ENCODE measurements around the gene KCTD5. TPM values are rescaled to one million over a fixed set of nuclear protein-coding genes. Genes with fewer than 3 reads are reported as not detected.

KCTD5 gene
- total RNA-seq, 6 experiments from 2014 or later, result 7.3 to 22.8 (median 11.1) TPM

- no peaks in the 10 kb centered on the region for H3K36me3 ChIP-seq
- no peak overlapping the region for H3K4me3 ChIP-seq
- peak in 1 of 3 donors; percentile 32 for DNase-seq
- intact Hi-C loops (cut with DNase I), result no loop called here
- H3K4me1 ChIP-seq, result no peaks in the 10 kb centered on the region
- ATAC-seq, result peak in 1 of 4 donors; percentile 9
- TF ChIP-seq POLR2A (IDR thresholded peaks at IDR 0.05) (no peak), CTCF (IDR thresholded peaks at IDR 0.05) (no peak)
- H3K27me3 ChIP-seq, result no peaks in the 10 kb centered on the region
- H3K27ac ChIP-seq, result no peak overlapping the region
- no peaks in the 10 kb centered on the region for H3K9me3 ChIP-seq
- WGBS (ENCODE audit: insufficient coverage, low coverage, low lambda C conversion rate, missing lambda C conversion rate), result no CpG with 5 or more reads among the region's 5 CpGs
Observed at GRCh38 chr16:2737238-2737605, 54.9 kb downstream of the KCTD5 start.

- Histone ChIP-seq H3K4me1 (no peaks in the 10 kb centered on the region), H3K9me3 (no peaks in the 10 kb centered on the region), H3K27me3 (no peaks in the 10 kb centered on the region), H3K4me3 (no peak overlapping the region), H3K36me3 (no peaks in the 10 kb centered on the region), H3K27ac (no peak overlapping the region)
- peak in 1 of 4 donors; percentile 7 for ATAC-seq
- WGBS (ENCODE audit: insufficient coverage, low coverage, low lambda C conversion rate, missing lambda C conversion rate), result no CpG with 5 or more reads among the region's 7 CpGs
- TF ChIP-seq POLR2A (IDR thresholded peaks at IDR 0.05), result no peak
- TF ChIP-seq CTCF (IDR thresholded peaks at IDR 0.05), result no peak
- intact Hi-C loops (cut with DNase I), result no loop called here
- DNase-seq, result peak in 1 of 3 donors; percentile 30
Observed at GRCh38 chr16:2737895-2738418, 55.6 kb downstream of the KCTD5 start.

DNA sequence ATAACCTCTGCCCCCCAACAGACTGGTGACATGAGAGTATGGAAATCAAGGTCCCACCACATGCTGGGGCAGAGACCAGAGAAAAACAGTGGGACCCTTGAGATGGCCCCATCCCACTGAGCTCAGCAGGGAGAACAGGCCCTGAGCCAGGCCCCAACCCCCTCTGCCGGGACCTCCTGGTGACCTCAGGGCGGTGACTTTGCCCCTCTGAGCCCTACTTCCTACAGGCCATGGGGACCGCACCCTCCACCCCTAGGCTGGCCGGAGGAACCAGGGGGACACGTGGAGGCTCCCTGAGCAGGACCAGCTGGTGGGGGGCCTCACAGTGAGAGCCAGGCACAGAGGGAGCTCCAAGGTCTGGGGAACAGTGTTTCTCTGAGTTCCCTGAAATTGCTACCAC, 56.3 kb downstream of the KCTD5 start:
- H3K27ac ChIP-seq, result no peak overlapping the region
- no peak for TF ChIP-seq CTCF (IDR thresholded peaks at IDR 0.05)
- no peak for TF ChIP-seq POLR2A (IDR thresholded peaks at IDR 0.05)
- DNase-seq, result peak in 1 of 3 donors; percentile 45
- no peaks in the 10 kb centered on the region for H3K36me3 ChIP-seq
- no peaks in the 10 kb centered on the region for H3K27me3 ChIP-seq
- intact Hi-C loops (cut with DNase I), result no loop called here
- ATAC-seq, result no peak
- no peak overlapping the region for H3K4me3 ChIP-seq
- H3K9me3 ChIP-seq, result no peaks in the 10 kb centered on the region
- no CpG with 5 or more reads among the region's 5 CpGs for WGBS (ENCODE audit: insufficient coverage, low coverage, low lambda C conversion rate, missing lambda C conversion rate)
- H3K4me1 ChIP-seq, result no peaks in the 10 kb centered on the region

- H3K36me3 ChIP-seq, result no peaks in the 10 kb centered on the region
- no peaks in the 10 kb centered on the region for H3K27me3 ChIP-seq
- intact Hi-C loops (cut with DNase I), result no loop called here
- H3K9me3 ChIP-seq, result no peaks in the 10 kb centered on the region
- no peak overlapping the region for H3K4me3 ChIP-seq
- 61% methylated on average over 5 of the region's 8 CpGs for WGBS (ENCODE audit: insufficient coverage, low coverage, low lambda C conversion rate, missing lambda C conversion rate)
- ATAC-seq (no peak), DNase-seq (peak in 1 of 3 donors; percentile 36)
- no peaks in the 10 kb centered on the region for H3K4me1 ChIP-seq
- TF ChIP-seq CTCF (IDR thresholded peaks at IDR 0.05) (no peak), POLR2A (IDR thresholded peaks at IDR 0.05) (no peak)
- no peak overlapping the region for H3K27ac ChIP-seq
Observed at GRCh38 chr16:2739625-2740430, 57.5 kb downstream of the KCTD5 start.
